Upper lobe of right lung (tissue), 1 donor: Measurements from ENCODE around the gene SLC25A44. TPM values are rescaled to one million over a fixed set of nuclear protein-coding genes. Genes with fewer than 3 reads are reported as not detected.

Experiments used
- ATAC-seq: fragments of 200-7000 bp; cut with Tn5 transposase; one replicate; pipeline ENCODE4 v1.9.1; 2020; ENCODE audit warnings: mild to moderate bottlenecking, moderate library complexity
- DNase-seq: peaks from one replicate; pipeline ENCODE4 v3.0.0-alpha.2; 2020
- H3K27ac ChIP-seq: fragments of 200-600 bp; one replicate; pipeline ENCODE4 v1.8.0; 2022
- H3K27me3 ChIP-seq: fragments of 200-600 bp; one replicate; pipeline ENCODE4 v1.8.0; 2022; ENCODE audit warnings: mild to moderate bottlenecking
- H3K36me3 ChIP-seq: fragments of 200-600 bp; one replicate; pipeline ENCODE4 v1.8.0; 2022
- H3K4me1 ChIP-seq: fragments of 200-600 bp; one replicate; pipeline ENCODE4 v1.8.0; 2022
- H3K4me3 ChIP-seq: fragments of 200-600 bp; one replicate; pipeline ENCODE4 v1.8.0; 2022; ENCODE audit warnings: mild to moderate bottlenecking
- H3K9me3 ChIP-seq: fragments of 200-600 bp; one replicate; pipeline ENCODE4 v1.8.0; 2022
- CTCF ChIP-seq: fragments of 200-600 bp; IDR thresholded peaks from one replicate; pipeline ENCODE4 v1.8.0; 2022; ENCODE audit warnings: antibody characterized with exemption
- intact Hi-C: fragments of 100-400 bp; cut with DNase I; formaldehyde crosslinking; loops from one replicate; pipeline ENCODE4 v1.11.0; 2022
- total RNA-seq: library from RNA; stranded (reverse); fragmentation: NEBNext Ultra II Directional; extraction: Animal tissue kit (Norgen Biotek cat#: 25700); gene quantifications from one replicate; pipeline ENCODE4 v1.2.1, GENCODE V29; 2021
- donor health status: DM: no; HTN: yes; CAD: no; lungs with severe emphysema.

SLC25A44 gene
- total RNA-seq, 1 donor from 2014 or later: 24.9 TPM

- intact Hi-C loops: no loop called here
- Histone ChIP-seq H3K9me3 (no peaks in the 10 kb centered on the region), H3K4me1 (peaks cover 15% of the 10 kb centered on the region), H3K36me3 (peaks cover 39% of the 10 kb centered on the region), H3K4me3 (no peak within 1 kb of the TSS), H3K27ac (no peak within 1 kb of the TSS), H3K27me3 (peaks cover 10% of the 10 kb centered on the region)
- DNase-seq (no peak), ATAC-seq (no peak)
- TF ChIP-seq CTCF: no peak
Measured at GRCh38 chr1:156241926-156242325, 48.0 kb downstream of the SLC25A44 start, which contains the start of gene BGLAP. BGLAP (plus strand) TSS chr1:156242184; CDS start chr1:156242232, 48 bp downstream.

GRCh38 chr1:156242738-156243137 lies 48.8 kb downstream of the SLC25A44 start:
- Histone ChIP-seq H3K4me3 (no peak overlapping the region), H3K4me1 (peaks cover 21% of the 10 kb centered on the region), H3K9me3 (no peaks in the 10 kb centered on the region), H3K36me3 (peaks cover 31% of the 10 kb centered on the region), H3K27ac (no peak overlapping the region), H3K27me3 (peaks cover 10% of the 10 kb centered on the region)
- intact Hi-C loops: no loop called here
- TF ChIP-seq CTCF: no peak
- ATAC-seq (no peak), DNase-seq (no peak)

DNA sequence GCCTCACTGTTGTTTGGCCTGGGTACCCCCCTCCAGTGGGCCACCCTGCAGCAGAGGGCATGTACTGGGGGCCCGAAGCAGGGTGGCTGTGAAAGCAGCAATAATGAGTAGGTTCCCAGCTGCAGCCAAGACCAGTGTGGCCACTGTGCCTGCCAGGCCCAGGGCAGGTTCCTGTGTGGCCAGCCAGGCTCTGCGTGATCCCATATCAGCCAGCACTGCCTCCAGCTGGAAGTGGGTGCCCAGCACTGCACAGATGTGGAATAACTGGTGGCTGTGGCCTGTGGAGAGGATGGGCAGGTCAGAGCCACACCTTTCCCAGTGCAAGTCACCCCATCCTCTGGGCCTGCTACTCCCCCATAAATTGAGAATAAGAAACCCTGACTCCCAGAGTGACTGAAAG lies 50.2 kb downstream of the SLC25A44 start:
- DNase-seq: no peak
- no peak overlapping the region for H3K27ac ChIP-seq
- no peak for TF ChIP-seq CTCF
- no peaks in the 10 kb centered on the region for H3K9me3 ChIP-seq
- peaks cover 19% of the 10 kb centered on the region for H3K36me3 ChIP-seq
- intact Hi-C loops: no loop called here
- ATAC-seq: no peak
- H3K27me3 ChIP-seq: peaks cover 10% of the 10 kb centered on the region
- H3K4me1 ChIP-seq: peaks cover 21% of the 10 kb centered on the region
- no peak overlapping the region for H3K4me3 ChIP-seq

DNA sequence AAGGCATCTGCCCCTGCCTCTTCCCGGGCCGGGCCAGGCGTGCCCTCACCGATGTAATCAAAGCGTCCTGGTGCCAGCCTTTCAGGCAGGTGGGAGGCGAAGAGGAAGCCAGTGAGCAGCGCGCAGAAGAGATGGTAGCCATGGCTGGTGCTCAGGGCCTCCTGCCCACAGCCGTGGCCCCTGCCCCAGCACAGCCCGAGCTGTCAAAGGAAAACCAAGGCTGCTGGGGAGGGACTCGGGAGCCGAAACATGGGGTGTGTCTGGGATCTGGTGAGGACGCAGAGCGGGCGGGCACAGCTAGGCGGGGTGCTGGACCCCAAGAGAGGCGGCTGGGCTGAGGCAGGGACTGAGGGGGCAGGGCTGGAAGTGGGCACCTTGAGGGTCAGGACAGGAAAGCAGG lies 50.8 kb downstream of the SLC25A44 start:
- Histone ChIP-seq H3K27me3 (peaks cover 10% of the 10 kb centered on the region), H3K27ac (no peak overlapping the region), H3K9me3 (no peaks in the 10 kb centered on the region), H3K4me1 (peaks cover 21% of the 10 kb centered on the region), H3K4me3 (no peak overlapping the region), H3K36me3 (peaks cover 19% of the 10 kb centered on the region)
- TF ChIP-seq CTCF: no peak
- DNase-seq (no peak), ATAC-seq (no peak)
- intact Hi-C loops: no loop called here

GRCh38 chr1:156245451-156246232 lies 51.7 kb downstream of the SLC25A44 start:
- peaks cover 23% of the 10 kb centered on the region for H3K36me3 ChIP-seq
- H3K27ac ChIP-seq: no peak overlapping the region
- no peak for TF ChIP-seq CTCF
- H3K27me3 ChIP-seq: peaks cover 10% of the 10 kb centered on the region
- DNase-seq (peak; percentile 73), ATAC-seq (peak; percentile 43)
- H3K4me3 ChIP-seq: peak overlapping the region; percentile 34
- no peaks in the 10 kb centered on the region for H3K9me3 ChIP-seq
- intact Hi-C loops: no loop called here
- H3K4me1 ChIP-seq: peaks cover 21% of the 10 kb centered on the region
